GM23248 (cell line): Measurements from ENCODE around the gene RAPGEF2.

Experiments
- EZH2 ChIP-seq: fragments of 200-600 bp; sonication (generic); IDR thresholded peaks from 2 replicates; pipeline ENCODE4 v1.6.1; 2018; ENCODE audit warnings: antibody characterized with exemption, mild to moderate bottlenecking; ENCODE audit not compliant: insufficient read depth, poor library complexity, severe bottlenecking
- EZH2phosphoT487 ChIP-seq: fragments of 200-600 bp; sonication (generic); IDR thresholded peaks from 2 replicates; pipeline ENCODE4 v1.6.1; 2018; ENCODE audit warnings: antibody characterized with exemption, moderate library complexity, mild to moderate bottlenecking, low read depth; ENCODE audit not compliant: insufficient read depth

DNA sequence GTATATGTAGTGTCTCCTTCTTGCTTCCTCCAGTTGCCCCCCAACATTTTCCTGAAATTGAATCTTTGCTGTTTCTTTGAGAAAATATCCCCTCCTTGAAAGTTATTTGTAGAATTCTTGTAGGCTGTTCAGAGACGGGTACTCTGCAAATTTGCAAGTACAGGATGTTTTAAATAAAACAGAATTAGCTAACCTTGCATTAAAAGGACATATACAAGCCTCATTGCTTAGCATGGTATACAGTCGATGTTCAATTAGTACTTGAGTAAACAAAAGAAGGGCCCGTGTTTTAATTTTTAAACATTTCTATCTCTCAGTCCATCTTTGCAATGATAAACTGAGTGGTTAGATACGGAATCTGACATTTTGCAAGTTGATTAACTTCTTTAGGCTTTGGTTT is 50.8 kb downstream of the RAPGEF2 start:
- TF ChIP-seq EZH2 (no peak), EZH2phosphoT487 (no peak)
